ENCODE results near the gene SLX4IP. TPM values are rescaled to one million over a fixed set of nuclear protein-coding genes. Genes with fewer than 3 reads are reported as not detected.

Gene SLX4IP
- total and polyA plus RNA-seq, 2 donors (not counting 1 experiment from before 2014, with no cell fraction given), result 2.0 to 8.1 TPM

- H4K20me1 ChIP-seq (ENCODE audit: control insufficient read depth, insufficient read depth, low read length, poor library complexity, severe bottlenecking), result no peaks in the 10 kb centered on the region
- Mint-ChIP-seq H3K27me3 (no peaks in the 10 kb centered on the region), H3K27ac (no peak overlapping the region), H3K4me3 (no peak overlapping the region), H3K4me1 (peaks cover 34% of the 10 kb centered on the region), H3K9me3 (ENCODE audit: insufficient read depth) (no peaks in the 10 kb centered on the region)
- POLR2A ChIA-PET, result no interaction called here
- H2AFZ ChIP-seq (ENCODE audit: insufficient read depth, low read depth, low read length, poor library complexity, severe bottlenecking), result no peak overlapping the region
- peaks cover 0 to 3% (median 1%) of the 10 kb centered on the region in 3 donors for H3K9me3 ChIP-seq (ENCODE audit: control extremely low read depth in 1 of 3, control insufficient read depth in 2 of 3, insufficient read depth in 1 of 3, low read length in 2 of 3)
- peaks cover 6% of the 10 kb centered on the region for H3K79me2 ChIP-seq (ENCODE audit: control insufficient read depth, insufficient read depth, low read length)
- WGBS (ENCODE audit: insufficient coverage), result 100% methylated on average over 2 of the region's 2 CpGs
- peaks cover 23 to 24% of the 10 kb centered on the region in 2 donors for H3K4me1 ChIP-seq (ENCODE audit: control insufficient read depth in 2 of 2, insufficient read depth in 2 of 2, low read length in 2 of 2)
- H3K27ac ChIP-seq (ENCODE audit: low read length in 2 of 2), result no peak overlapping the region
- TF ChIP-seq EZH2 (IDR thresholded peaks at IDR 0.05; ENCODE audit: borderline replicate concordance, insufficient read depth, low read depth, low read length, poor library complexity, severe bottlenecking) (no peak), CTCF (IDR thresholded peaks at IDR 0.05) (no peak)
- no peaks in the 10 kb centered on the region for H3K27me3 ChIP-seq (replicated peaks in 1 of 4; ENCODE audit: control extremely low read depth in 1 of 4, control insufficient read depth in 3 of 4, insufficient read depth in 4 of 4, low read length in 3 of 4)
- intact Hi-C loops (cut with micrococcal nuclease), result no loop called here
- H3K36me3 ChIP-seq (replicated peaks in 1 of 2; ENCODE audit: control extremely low read depth in 1 of 2, control insufficient read depth in 1 of 2, extremely low read depth in 1 of 2, insufficient read depth in 2 of 2, low read length in 1 of 2), result peaks cover 0 to 3% of the 10 kb centered on the region in 2 experiments
- DNase-seq (no peak), ATAC-seq (ENCODE audit: low read depth) (no peak)
- no peak overlapping the region for H3K4me3 ChIP-seq (ENCODE audit: control extremely low read depth in 1 of 5, extremely low read depth in 1 of 5, insufficient read depth in 1 of 5, low read depth in 2 of 5, low read length in 4 of 5)
- no peak overlapping the region for H3K9ac ChIP-seq (ENCODE audit: low read length)
- no peak overlapping the region for H3K4me2 ChIP-seq (replicated peaks; ENCODE audit: low read depth, low read length, poor library complexity, severe bottlenecking)
- CTCF ChIA-PET, result no interaction called here
Observed at GRCh38 chr20:10472871-10473270, 37.8 kb downstream of the SLX4IP start.

GRCh38 chr20:10474606-10475184 is 39.6 kb downstream of the SLX4IP start:
- no peak for ATAC-seq (ENCODE audit: low read depth)
- 100% methylated on average over 4 of the region's 11 CpGs for WGBS (ENCODE audit: insufficient coverage)
- CTCF ChIA-PET, result interaction anchor here (1.2 kb wide), 1 partner anchor 21 kb away, joined by 4 read pairs; no protein-coding TSS in a partner anchor
- Mint-ChIP-seq H3K4me1 (peaks cover 36% of the 10 kb centered on the region), H3K4me3 (no peak overlapping the region), H3K9me3 (ENCODE audit: insufficient read depth) (no peaks in the 10 kb centered on the region), H3K27me3 (no peaks in the 10 kb centered on the region), H3K27ac (no peak overlapping the region)
- POLR2A ChIA-PET, result no interaction called here
- H3K4me2 ChIP-seq (replicated peaks; ENCODE audit: low read depth, low read length, poor library complexity, severe bottlenecking), result peak overlapping the region; percentile 2
- H3K9me3 ChIP-seq (ENCODE audit: control extremely low read depth in 1 of 3, control insufficient read depth in 2 of 3, insufficient read depth in 1 of 3, low read length in 2 of 3), result peaks cover 0 to 3% (median 1%) of the 10 kb centered on the region in 3 donors
- no peak overlapping the region for H3K9ac ChIP-seq (ENCODE audit: low read length)
- intact Hi-C loops (cut with micrococcal nuclease), result no loop called here
- H2AFZ ChIP-seq (ENCODE audit: insufficient read depth, low read depth, low read length, poor library complexity, severe bottlenecking), result no peak overlapping the region
- no peak for DNase-seq
- H3K79me2 ChIP-seq (ENCODE audit: control insufficient read depth, insufficient read depth, low read length), result peaks cover 15% of the 10 kb centered on the region
- peaks cover 23 to 24% of the 10 kb centered on the region in 2 donors for H3K4me1 ChIP-seq (ENCODE audit: control insufficient read depth in 2 of 2, insufficient read depth in 2 of 2, low read length in 2 of 2)
- H4K20me1 ChIP-seq (ENCODE audit: control insufficient read depth, insufficient read depth, low read length, poor library complexity, severe bottlenecking), result peaks cover 9% of the 10 kb centered on the region
- no peaks in the 10 kb centered on the region for H3K27me3 ChIP-seq (replicated peaks in 1 of 4; ENCODE audit: control extremely low read depth in 1 of 4, control insufficient read depth in 3 of 4, insufficient read depth in 4 of 4, low read length in 3 of 4)
- TF ChIP-seq CTCF (IDR thresholded peaks at IDR 0.05) (no peak), EZH2 (IDR thresholded peaks at IDR 0.05; ENCODE audit: borderline replicate concordance, insufficient read depth, low read depth, low read length, poor library complexity, severe bottlenecking) (no peak)
- no peak overlapping the region for H3K4me3 ChIP-seq (ENCODE audit: control extremely low read depth in 1 of 5, extremely low read depth in 1 of 5, insufficient read depth in 1 of 5, low read depth in 2 of 5, low read length in 4 of 5)
- H3K36me3 ChIP-seq (replicated peaks in 1 of 2; ENCODE audit: control extremely low read depth in 1 of 2, control insufficient read depth in 1 of 2, extremely low read depth in 1 of 2, insufficient read depth in 2 of 2, low read length in 1 of 2), result peaks cover 0 to 3% of the 10 kb centered on the region in 2 experiments
- no peak overlapping the region for H3K27ac ChIP-seq (ENCODE audit: low read length in 2 of 2)

Measured in B cell (primary cell).